ENCODE data around the gene ZNF613. TPM values are rescaled to one million over a fixed set of nuclear protein-coding genes. Genes with fewer than 3 reads are reported as not detected.
"Not testable (repeated sequence)": the region's sequence is repeated elsewhere in the genome, so short reads cannot be mapped to it uniquely, and the experiment has no call there.

ZNF613 gene
- total RNA-seq, 3 donors from 2014 or later: 2.3 to 4.1 (median 2.7) TPM

GRCh38 chr19:51915324-51915867 is 11.9 kb upstream of the ZNF613 start:
- Mint-ChIP-seq H3K4me1 (ENCODE audit: low read depth) (no peaks in the 10 kb centered on the region), H3K4me3 (no peak overlapping the region), H3K27me3 (ENCODE audit: low read depth) (peaks cover 1% of the 10 kb centered on the region), H3K9me3 (peaks cover 58% of the 10 kb centered on the region), H3K36me3 (ENCODE audit: insufficient read depth) (peaks cover 6% of the 10 kb centered on the region)
- ATAC-seq: no peak
- DNase-seq: no peak

GRCh38 chr19:51916167-51916566 is 11.1 kb upstream of the ZNF613 start:
- H3K9me3 Mint-ChIP-seq: peaks cover 62% of the 10 kb centered on the region
- no peak overlapping the region for H3K4me3 Mint-ChIP-seq
- ATAC-seq: no peak

GRCh38 chr19:51919606-51920005 is 7.7 kb upstream of the ZNF613 start:
- peaks cover 8% of the 10 kb centered on the region for H3K36me3 Mint-ChIP-seq (ENCODE audit: insufficient read depth)
- H3K27me3 Mint-ChIP-seq (ENCODE audit: low read depth): no peaks in the 10 kb centered on the region
- no peak overlapping the region for H3K4me3 Mint-ChIP-seq
- peaks cover 61% of the 10 kb centered on the region for H3K9me3 Mint-ChIP-seq
- H3K4me1 Mint-ChIP-seq (ENCODE audit: low read depth): no peaks in the 10 kb centered on the region
- no peak for DNase-seq
- ATAC-seq: no peak

More at GRCh38 chr19:51916167-51916566, 11.1 kb upstream of the ZNF613 start:
- Mint-ChIP-seq H3K36me3 (ENCODE audit: insufficient read depth) (peaks cover 5% of the 10 kb centered on the region), H3K27me3 (ENCODE audit: low read depth) (no peaks in the 10 kb centered on the region), H3K4me1 (ENCODE audit: low read depth) (no peaks in the 10 kb centered on the region)
- no peak for DNase-seq

GRCh38 chr19:51921949-51922348 is 5.3 kb upstream of the ZNF613 start:
- Mint-ChIP-seq H3K9me3 (peaks cover 57% of the 10 kb centered on the region), H3K36me3 (ENCODE audit: insufficient read depth) (peaks cover 11% of the 10 kb centered on the region), H3K4me1 (ENCODE audit: low read depth) (peaks cover 7% of the 10 kb centered on the region), H3K27me3 (ENCODE audit: low read depth) (no peaks in the 10 kb centered on the region), H3K4me3 (no peak overlapping the region)
- DNase-seq (no peak), ATAC-seq (no peak)

GRCh38 chr19:51926426-51926783 is 867 bp upstream of the ZNF613 start:
- H3K4me1 Mint-ChIP-seq (ENCODE audit: low read depth): peaks cover 23% of the 10 kb centered on the region
- H3K9me3 Mint-ChIP-seq: peaks cover 53% of the 10 kb centered on the region
- peak overlapping the region; percentile 97 for H3K4me3 Mint-ChIP-seq
- ATAC-seq (no peak), DNase-seq (peak; percentile 6)
- H3K36me3 Mint-ChIP-seq (ENCODE audit: insufficient read depth): peaks cover 29% of the 10 kb centered on the region
- H3K27me3 Mint-ChIP-seq (ENCODE audit: low read depth): no peaks in the 10 kb centered on the region

GRCh38 chr19:51927859-51928258 is 587 bp downstream of the ZNF613 start:
- Mint-ChIP-seq H3K4me1 (ENCODE audit: low read depth) (peaks cover 23% of the 10 kb centered on the region), H3K4me3 (peak overlapping the region; percentile 97), H3K27me3 (ENCODE audit: low read depth) (no peaks in the 10 kb centered on the region), H3K36me3 (ENCODE audit: insufficient read depth) (peaks cover 36% of the 10 kb centered on the region), H3K9me3 (peaks cover 49% of the 10 kb centered on the region)
- DNase-seq: no peak
- ATAC-seq: no peak

GRCh38 chr19:51931921-51932320 is 4.6 kb downstream of the ZNF613 start:
- H3K9me3 Mint-ChIP-seq: peaks cover 38% of the 10 kb centered on the region
- DNase-seq: no peak
- H3K4me1 Mint-ChIP-seq (ENCODE audit: low read depth): peaks cover 17% of the 10 kb centered on the region
- no peak for ATAC-seq
- no peak overlapping the region for H3K4me3 Mint-ChIP-seq
- peaks cover 62% of the 10 kb centered on the region for H3K36me3 Mint-ChIP-seq (ENCODE audit: insufficient read depth)
- H3K27me3 Mint-ChIP-seq (ENCODE audit: low read depth): no peaks in the 10 kb centered on the region

GRCh38 chr19:51938936-51939335 is 11.7 kb downstream of the ZNF613 start:
- H3K4me1 Mint-ChIP-seq (ENCODE audit: low read depth): no peaks in the 10 kb centered on the region
- H3K36me3 Mint-ChIP-seq (ENCODE audit: insufficient read depth): peaks cover 89% of the 10 kb centered on the region
- peaks cover 62% of the 10 kb centered on the region for H3K9me3 Mint-ChIP-seq

GRCh38 chr19:51944798-51945552 is 17.7 kb downstream of the ZNF613 start:
- no peak overlapping the region for H3K4me3 Mint-ChIP-seq
- H3K4me1 Mint-ChIP-seq (ENCODE audit: low read depth): no peaks in the 10 kb centered on the region
- H3K27me3 Mint-ChIP-seq (ENCODE audit: low read depth): no peaks in the 10 kb centered on the region
- peaks cover 68% of the 10 kb centered on the region for H3K9me3 Mint-ChIP-seq
- H3K36me3 Mint-ChIP-seq (ENCODE audit: insufficient read depth): peaks cover 63% of the 10 kb centered on the region
- DNase-seq (no peak), ATAC-seq (no peak)

More at GRCh38 chr19:51938936-51939335, 11.7 kb downstream of the ZNF613 start:
- no peaks in the 10 kb centered on the region for H3K27me3 Mint-ChIP-seq (ENCODE audit: low read depth)
- no peak overlapping the region for H3K4me3 Mint-ChIP-seq
- ATAC-seq: no peak
- DNase-seq: no peak

- DNase-seq (no peak), ATAC-seq (no peak)
- no peak overlapping the region for H3K4me3 Mint-ChIP-seq
- no peaks in the 10 kb centered on the region for H3K27me3 Mint-ChIP-seq (ENCODE audit: low read depth)
- H3K9me3 Mint-ChIP-seq: peaks cover 71% of the 10 kb centered on the region
- H3K4me1 Mint-ChIP-seq (ENCODE audit: low read depth): no peaks in the 10 kb centered on the region
- H3K36me3 Mint-ChIP-seq (ENCODE audit: insufficient read depth): peaks cover 53% of the 10 kb centered on the region
Measured at GRCh38 chr19:51946602-51947001, 19.3 kb downstream of the ZNF613 start.

GRCh38 chr19:51948975-51949374 is 21.7 kb downstream of the ZNF613 start:
- peaks cover 58% of the 10 kb centered on the region for H3K9me3 Mint-ChIP-seq
- no peaks in the 10 kb centered on the region for H3K4me1 Mint-ChIP-seq (ENCODE audit: low read depth)
- DNase-seq (no peak), ATAC-seq (no peak)
- peaks cover 34% of the 10 kb centered on the region for H3K36me3 Mint-ChIP-seq (ENCODE audit: insufficient read depth)
- no peak overlapping the region for H3K4me3 Mint-ChIP-seq
- H3K27me3 Mint-ChIP-seq (ENCODE audit: low read depth): no peaks in the 10 kb centered on the region

GRCh38 chr19:51957846-51958245 is 30.6 kb downstream of the ZNF613 start:
- peaks cover 72% of the 10 kb centered on the region for H3K9me3 Mint-ChIP-seq
- H3K4me3 Mint-ChIP-seq: not testable (repeated sequence)

GRCh38 chr19:51959791-51960190 is 32.5 kb downstream of the ZNF613 start:
- no peaks in the 10 kb centered on the region for H3K27me3 Mint-ChIP-seq (ENCODE audit: low read depth)
- ATAC-seq: no peak
- no peak overlapping the region for H3K4me3 Mint-ChIP-seq
- peaks cover 33% of the 10 kb centered on the region for H3K36me3 Mint-ChIP-seq (ENCODE audit: insufficient read depth)
- H3K4me1 Mint-ChIP-seq (ENCODE audit: low read depth): no peaks in the 10 kb centered on the region
- peaks cover 82% of the 10 kb centered on the region for H3K9me3 Mint-ChIP-seq
- DNase-seq: no peak

More at GRCh38 chr19:51957846-51958245, 30.6 kb downstream of the ZNF613 start:
- H3K36me3 Mint-ChIP-seq (ENCODE audit: insufficient read depth): peaks cover 25% of the 10 kb centered on the region
- DNase-seq; H3K4me1 Mint-ChIP-seq (ENCODE audit: low read depth); H3K27me3 Mint-ChIP-seq (ENCODE audit: low read depth); ATAC-seq: not testable (repeated sequence)

- not testable (repeated sequence) for ATAC-seq; H3K27me3 Mint-ChIP-seq (ENCODE audit: low read depth); H3K4me3 Mint-ChIP-seq; H3K4me1 Mint-ChIP-seq (ENCODE audit: low read depth); DNase-seq
- Mint-ChIP-seq H3K36me3 (ENCODE audit: insufficient read depth) (peaks cover 39% of the 10 kb centered on the region), H3K9me3 (peaks cover 82% of the 10 kb centered on the region)
Measured at GRCh38 chr19:51960621-51961233, 33.5 kb downstream of the ZNF613 start.

- no peak for DNase-seq
- Mint-ChIP-seq H3K27me3 (ENCODE audit: low read depth) (no peaks in the 10 kb centered on the region), H3K4me1 (ENCODE audit: low read depth) (no peaks in the 10 kb centered on the region), H3K9me3 (peaks cover 60% of the 10 kb centered on the region), H3K36me3 (ENCODE audit: insufficient read depth) (peaks cover 58% of the 10 kb centered on the region), H3K4me3 (no peak overlapping the region)
- no peak for ATAC-seq
Measured at GRCh38 chr19:51965583-51965982, 38.3 kb downstream of the ZNF613 start.
